ENCODE measurements around the gene RGS7. TPM values are rescaled to one million over a fixed set of nuclear protein-coding genes. Genes with fewer than 3 reads are reported as not detected.
"Not testable (repeated sequence)": the region's sequence is repeated elsewhere in the genome, so short reads cannot be mapped to it uniquely, and the experiment has no call there.

Gene RGS7
- total RNA-seq, 1 experiment from 2014 or later = not detected

DNA sequence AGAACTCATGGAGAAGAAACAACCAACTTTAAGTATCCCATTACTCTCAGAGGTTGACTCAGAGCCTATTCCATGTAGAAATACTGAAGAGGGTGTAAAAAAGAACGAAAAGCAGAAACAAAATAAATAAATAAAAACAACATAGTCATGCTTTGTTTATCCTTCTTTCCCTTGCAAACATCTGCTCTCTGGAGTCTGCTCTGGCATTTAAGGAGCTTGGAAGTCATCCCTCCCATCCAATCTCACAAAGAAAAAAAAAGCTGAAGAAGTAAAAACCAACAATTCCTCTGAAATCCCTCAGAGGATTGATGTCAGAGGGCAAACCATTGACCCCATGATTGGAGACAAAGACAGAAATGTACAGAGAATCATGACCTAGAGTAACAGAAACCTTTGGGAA lies 442.5 kb downstream of the RGS7 start:
- DNase-seq = no peak

GRCh38 chr1:240912821-240913220 lies 444.2 kb downstream of the RGS7 start:
- Histone ChIP-seq H2AFZ (ENCODE audit: low read length) (no peak overlapping the region; the same call in 1 of the 2 replicates), H3K27me3 (ENCODE audit: low read length) (0 out of 2 replicates have a peak, but pooled peaks cover 2% of the 10 kb centered on the region), H3K79me2 (ENCODE audit: low read length) (no peaks in the 10 kb centered on the region), H4K20me1 (ENCODE audit: insufficient read depth, low read depth, low read length) (no peaks in the 10 kb centered on the region), H3K4me2 (ENCODE audit: low read depth, low read length, poor library complexity, severe bottlenecking) (no peak overlapping the region), H3K36me3 (ENCODE audit: insufficient read depth, low read length) (no peaks in the 10 kb centered on the region), H3K9me2 (replicated peaks; ENCODE audit: insufficient read depth, low read length) (no peaks in the 10 kb centered on the region), H3K27ac (ENCODE audit: low read length) (peak overlapping the region; percentile 50), H3K4me1 (ENCODE audit: low read length) (peaks cover 52% of the 10 kb centered on the region), H3K9me3 (ENCODE audit: low read length) (no peaks in the 10 kb centered on the region), H3K9ac (ENCODE audit: low read length) (no peak overlapping the region), H3K4me3 (ENCODE audit: low read length) (no peak overlapping the region)
- no peak for DNase-seq

More for the DNA sequence above, 442.5 kb downstream of the RGS7 start:
- no peaks in the 10 kb centered on the region for H3K9me3 ChIP-seq (ENCODE audit: low read length)
- peak overlapping the region; percentile 54; the same call in 1 of the 2 replicates for H2AFZ ChIP-seq (ENCODE audit: low read length)
- peaks cover 44% of the 10 kb centered on the region for H3K4me1 ChIP-seq (ENCODE audit: low read length)
- H3K79me2 ChIP-seq (ENCODE audit: low read length) = no peaks in the 10 kb centered on the region
- no peaks in the 10 kb centered on the region for H3K9me2 ChIP-seq (replicated peaks; ENCODE audit: insufficient read depth, low read length)
- H3K9ac ChIP-seq (ENCODE audit: low read length) = no peak overlapping the region
- H3K4me3 ChIP-seq (ENCODE audit: low read length) = no peak overlapping the region
- H4K20me1 ChIP-seq (ENCODE audit: insufficient read depth, low read depth, low read length) = no peaks in the 10 kb centered on the region
- H3K27me3 ChIP-seq (ENCODE audit: low read length) = 0 out of 2 replicates have a peak, but pooled peaks cover 2% of the 10 kb centered on the region
- H3K36me3 ChIP-seq (ENCODE audit: insufficient read depth, low read length) = no peaks in the 10 kb centered on the region
- no peak overlapping the region for H3K4me2 ChIP-seq (ENCODE audit: low read depth, low read length, poor library complexity, severe bottlenecking)
- H3K27ac ChIP-seq (ENCODE audit: low read length) = no peak overlapping the region

DNA sequence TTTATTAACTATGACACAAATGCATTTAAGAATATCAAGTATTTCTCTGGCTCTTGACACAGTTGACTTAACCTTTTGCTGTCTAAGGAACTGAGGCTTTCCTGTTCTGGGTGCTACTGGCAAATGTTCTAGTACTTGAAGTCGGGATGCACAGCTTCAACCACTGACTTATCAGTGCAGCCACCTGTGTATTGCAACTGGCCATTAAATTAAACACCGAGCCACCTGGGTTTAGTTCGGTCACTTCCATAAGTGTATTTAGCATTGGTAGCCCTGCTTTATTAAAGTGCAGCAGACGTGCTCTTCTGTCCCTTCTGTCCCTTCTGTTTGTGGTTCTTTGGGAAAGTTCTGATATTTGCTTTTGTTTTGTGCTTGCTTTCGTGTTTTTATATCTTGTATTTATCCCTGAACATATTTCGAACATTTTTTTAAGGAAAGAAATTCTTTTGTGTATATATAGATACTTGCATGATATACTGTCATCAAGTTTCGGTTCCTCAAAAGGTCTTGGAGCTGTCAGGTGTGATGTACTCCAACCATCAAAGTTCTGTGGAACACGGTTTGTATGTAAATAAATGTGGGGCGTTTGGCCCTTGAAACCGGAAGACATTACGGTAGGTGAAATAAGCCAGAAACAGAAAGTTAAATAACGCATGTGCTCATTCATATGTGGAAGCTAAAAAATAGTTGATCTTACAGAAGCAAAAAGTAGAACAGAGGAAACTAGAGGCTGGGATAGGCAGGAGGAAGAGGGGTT lies 447.1 kb downstream of the RGS7 start:
- H2AFZ ChIP-seq (ENCODE audit: low read length) = 0 out of 2 replicates have a peak overlapping the region, but pooled peaks have one; percentile 51
- no peaks in the 10 kb centered on the region for H4K20me1 ChIP-seq (ENCODE audit: insufficient read depth, low read depth, low read length)
- peak overlapping the region; percentile 99 for H3K27ac ChIP-seq (ENCODE audit: low read length)

GRCh38 chr1:240906477-240906876 lies 450.5 kb downstream of the RGS7 start:
- peak overlapping the region; percentile 68 for H3K27ac ChIP-seq (ENCODE audit: low read length)
- H3K4me1 ChIP-seq (ENCODE audit: low read length) = peaks cover 50% of the 10 kb centered on the region
- H3K4me2 ChIP-seq (ENCODE audit: low read depth, low read length, poor library complexity, severe bottlenecking) = peak overlapping the region; percentile 50
- DNase-seq = peak; percentile 70
- H3K79me2 ChIP-seq (ENCODE audit: low read length) = no peaks in the 10 kb centered on the region
- H3K36me3 ChIP-seq (ENCODE audit: insufficient read depth, low read length) = peaks cover 5% of the 10 kb centered on the region; the same call in 1 of the 2 replicates
- peak overlapping the region; percentile 29 for H3K9ac ChIP-seq (ENCODE audit: low read length)
- H4K20me1 ChIP-seq (ENCODE audit: insufficient read depth, low read depth, low read length) = no peaks in the 10 kb centered on the region
- H3K4me3 ChIP-seq (ENCODE audit: low read length) = no peak overlapping the region
- H3K27me3 ChIP-seq (ENCODE audit: low read length) = no peaks in the 10 kb centered on the region
- H3K9me3 ChIP-seq (ENCODE audit: low read length) = peaks cover 11% of the 10 kb centered on the region
- H3K9me2 ChIP-seq (replicated peaks; ENCODE audit: insufficient read depth, low read length) = no peaks in the 10 kb centered on the region
- H2AFZ ChIP-seq (ENCODE audit: low read length) = peak overlapping the region; percentile 80

More for the DNA sequence above, 447.1 kb downstream of the RGS7 start:
- H3K36me3 ChIP-seq (ENCODE audit: insufficient read depth, low read length) = no peaks in the 10 kb centered on the region
- H3K9me3 ChIP-seq (ENCODE audit: low read length) = peaks cover 4% of the 10 kb centered on the region; the same call in 1 of the 2 replicates
- no peaks in the 10 kb centered on the region for H3K9me2 ChIP-seq (replicated peaks; ENCODE audit: insufficient read depth, low read length)
- H3K4me1 ChIP-seq (ENCODE audit: low read length) = peaks cover 68% of the 10 kb centered on the region
- peak overlapping the region; percentile 66 for H3K9ac ChIP-seq (ENCODE audit: low read length)
- H3K4me2 ChIP-seq (ENCODE audit: low read depth, low read length, poor library complexity, severe bottlenecking) = peak overlapping the region; percentile 71
- no peaks in the 10 kb centered on the region for H3K79me2 ChIP-seq (ENCODE audit: low read length)
- H3K4me3 ChIP-seq (ENCODE audit: low read length) = peak overlapping the region; percentile 52; the same call in 1 of the 2 replicates
- no peaks in the 10 kb centered on the region for H3K27me3 ChIP-seq (ENCODE audit: low read length)
- peak; percentile 97 for DNase-seq

- Histone ChIP-seq H4K20me1 (ENCODE audit: insufficient read depth, low read depth, low read length) (no peaks in the 10 kb centered on the region), H3K79me2 (ENCODE audit: low read length) (no peaks in the 10 kb centered on the region), H3K27me3 (ENCODE audit: low read length) (no peaks in the 10 kb centered on the region), H3K4me1 (ENCODE audit: low read length) (peaks cover 38% of the 10 kb centered on the region), H3K9ac (ENCODE audit: low read length) (no peak overlapping the region), H3K9me3 (ENCODE audit: low read length) (peaks cover 11% of the 10 kb centered on the region), H3K9me2 (replicated peaks; ENCODE audit: insufficient read depth, low read length) (no peaks in the 10 kb centered on the region), H2AFZ (ENCODE audit: low read length) (no peak overlapping the region), H3K4me2 (ENCODE audit: low read depth, low read length, poor library complexity, severe bottlenecking) (no peak overlapping the region), H3K36me3 (ENCODE audit: insufficient read depth, low read length) (peaks cover 7% of the 10 kb centered on the region; the same call in 1 of the 2 replicates), H3K4me3 (ENCODE audit: low read length) (no peak overlapping the region), H3K27ac (ENCODE audit: low read length) (no peak overlapping the region)
- no peak for DNase-seq
Observed at GRCh38 chr1:240905225-240905765, 451.7 kb downstream of the RGS7 start.

DNA sequence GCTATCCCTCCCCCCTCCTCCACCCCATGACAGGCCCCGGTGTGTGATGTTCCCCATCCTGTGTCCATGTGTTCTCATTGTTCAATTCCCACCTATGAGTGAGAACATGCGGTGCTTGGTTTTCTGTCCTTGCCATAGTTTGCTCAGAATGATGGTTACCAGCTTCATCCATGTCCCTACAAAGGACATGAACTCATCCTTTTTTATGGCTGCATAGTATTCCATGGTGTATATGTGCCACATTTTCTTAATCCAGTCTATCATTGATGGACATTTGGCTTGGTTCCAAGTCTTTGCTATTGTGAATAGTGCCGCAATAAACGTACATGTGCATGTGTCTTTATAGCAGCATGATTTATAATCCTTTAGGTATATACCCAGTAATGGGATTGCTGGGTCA lies 461.6 kb downstream of the RGS7 start:
- not testable (repeated sequence) for H3K9me2 ChIP-seq (replicated peaks; ENCODE audit: insufficient read depth, low read length); H3K4me2 ChIP-seq (ENCODE audit: low read depth, low read length, poor library complexity, severe bottlenecking); H4K20me1 ChIP-seq (ENCODE audit: insufficient read depth, low read depth, low read length); H3K27me3 ChIP-seq (ENCODE audit: low read length); H3K9ac ChIP-seq (ENCODE audit: low read length); H3K4me3 ChIP-seq (ENCODE audit: low read length); DNase-seq; H3K9me3 ChIP-seq (ENCODE audit: low read length); H3K27ac ChIP-seq (ENCODE audit: low read length); H3K79me2 ChIP-seq (ENCODE audit: low read length); H2AFZ ChIP-seq (ENCODE audit: low read length); H3K36me3 ChIP-seq (ENCODE audit: insufficient read depth, low read length)
- H3K4me1 ChIP-seq (ENCODE audit: low read length) = peaks cover 26% of the 10 kb centered on the region

DNA sequence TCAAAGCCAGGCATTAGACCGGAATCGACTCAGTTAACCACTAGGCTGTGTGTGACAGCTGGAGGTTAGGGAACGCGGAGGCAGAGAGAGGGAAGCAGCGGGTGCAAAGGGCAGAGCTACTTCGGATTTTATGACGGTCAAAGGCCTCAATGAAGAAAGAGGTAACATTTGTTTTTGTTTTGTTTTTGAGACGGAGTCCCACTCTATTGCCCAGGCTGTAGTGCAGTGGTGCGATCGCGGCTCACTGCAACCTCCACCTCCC lies 468.3 kb downstream of the RGS7 start:
- Histone ChIP-seq H2AFZ (ENCODE audit: low read length) (no peak overlapping the region), H3K9ac (ENCODE audit: low read length) (no peak overlapping the region), H3K9me2 (replicated peaks; ENCODE audit: insufficient read depth, low read length) (no peaks in the 10 kb centered on the region), H3K27me3 (ENCODE audit: low read length) (no peaks in the 10 kb centered on the region), H3K4me1 (ENCODE audit: low read length) (peaks cover 23% of the 10 kb centered on the region), H3K9me3 (ENCODE audit: low read length) (no peaks in the 10 kb centered on the region), H3K27ac (ENCODE audit: low read length) (no peak overlapping the region), H4K20me1 (ENCODE audit: insufficient read depth, low read depth, low read length) (no peaks in the 10 kb centered on the region), H3K4me2 (ENCODE audit: low read depth, low read length, poor library complexity, severe bottlenecking) (no peak overlapping the region), H3K36me3 (ENCODE audit: insufficient read depth, low read length) (no peaks in the 10 kb centered on the region), H3K4me3 (ENCODE audit: low read length) (no peak overlapping the region), H3K79me2 (ENCODE audit: low read length) (no peaks in the 10 kb centered on the region)
- DNase-seq = no peak

DNA sequence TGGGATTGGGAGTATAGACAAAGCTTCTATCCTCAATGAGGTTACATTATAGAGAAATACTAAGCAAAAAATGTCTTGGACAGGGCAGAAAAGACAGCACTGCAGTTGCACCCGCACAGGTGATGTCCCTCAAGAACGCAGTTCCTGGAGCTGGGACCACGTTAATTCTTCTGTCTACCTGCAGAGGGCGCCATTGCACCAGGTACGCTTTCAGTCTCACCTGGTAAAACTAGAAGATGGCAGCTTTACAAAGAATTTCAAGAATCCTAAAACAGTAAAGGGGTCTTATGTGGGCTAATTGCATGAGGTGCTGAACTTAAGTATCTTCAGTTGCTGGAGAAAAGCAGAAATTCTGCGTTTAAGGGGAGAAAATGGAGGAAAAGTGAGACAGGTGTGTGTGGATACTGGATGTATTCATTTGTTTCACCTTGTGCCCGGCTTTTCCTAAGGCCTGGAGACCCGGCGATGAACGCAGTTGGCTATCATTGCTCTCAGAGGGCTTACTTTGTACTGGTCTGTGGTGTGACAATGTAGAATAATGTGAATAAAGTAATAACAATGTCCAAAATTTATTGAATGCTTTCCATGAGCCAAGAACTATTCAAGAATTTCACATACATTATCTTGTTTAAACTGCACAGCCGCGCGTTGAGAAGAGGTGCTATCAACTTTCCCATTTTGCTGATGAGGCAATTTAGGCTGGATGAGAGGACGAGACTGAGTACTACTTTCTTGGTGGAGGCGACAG lies 468.8 kb downstream of the RGS7 start:
- Histone ChIP-seq H3K4me2 (ENCODE audit: low read depth, low read length, poor library complexity, severe bottlenecking) (no peak overlapping the region), H3K9ac (ENCODE audit: low read length) (no peak overlapping the region), H3K79me2 (ENCODE audit: low read length) (no peaks in the 10 kb centered on the region), H3K27ac (ENCODE audit: low read length) (no peak overlapping the region), H3K4me1 (ENCODE audit: low read length) (peaks cover 18% of the 10 kb centered on the region), H3K36me3 (ENCODE audit: insufficient read depth, low read length) (no peaks in the 10 kb centered on the region), H3K27me3 (ENCODE audit: low read length) (no peaks in the 10 kb centered on the region), H3K4me3 (ENCODE audit: low read length) (no peak overlapping the region), H3K9me3 (ENCODE audit: low read length) (no peaks in the 10 kb centered on the region), H2AFZ (ENCODE audit: low read length) (no peak overlapping the region), H4K20me1 (ENCODE audit: insufficient read depth, low read depth, low read length) (no peaks in the 10 kb centered on the region), H3K9me2 (replicated peaks; ENCODE audit: insufficient read depth, low read length) (no peaks in the 10 kb centered on the region)
- peak; percentile 90 for DNase-seq
